Nephron progenitor cell (in vitro differentiated cells): ENCODE results near the gene ALDH8A1.

Experiments
- DNase-seq: peaks from one replicate; pipeline ENCODE4 v3.0.0; 2021
- H3K27ac Mint-ChIP-seq: 2 replicates; pipeline ENCODE4 v1.8.0; 2021; ENCODE audit warnings: mild to moderate bottlenecking, moderate library complexity, mixed read lengths
- H3K27me3 Mint-ChIP-seq: 2 replicates; pipeline ENCODE4 v1.8.0; 2021; ENCODE audit warnings: mild to moderate bottlenecking, low read depth, mixed read lengths; ENCODE audit not compliant: poor library complexity
- H3K36me3 Mint-ChIP-seq: 2 replicates; pipeline ENCODE4 v1.8.0; 2021; ENCODE audit warnings: low read depth, mixed read lengths
- H3K4me1 Mint-ChIP-seq: 2 replicates; pipeline ENCODE4 v1.8.0; 2021; ENCODE audit warnings: mixed read lengths
- H3K4me3 Mint-ChIP-seq: 2 replicates; pipeline ENCODE4 v1.8.0; 2021; ENCODE audit warnings: mild to moderate bottlenecking, moderate library complexity, mixed read lengths
- H3K9me3 Mint-ChIP-seq: 2 replicates; pipeline ENCODE4 v1.8.0; 2021; ENCODE audit warnings: mild to moderate bottlenecking, moderate library complexity, mixed read lengths
- CTCF ChIP-seq: fragments of 200-600 bp; sonication (generic); IDR thresholded peaks from 2 replicates; pipeline ENCODE4 v1.5.0; 2021; ENCODE audit warnings: antibody characterized with exemption

The ALDH8A1 gene, protein sequence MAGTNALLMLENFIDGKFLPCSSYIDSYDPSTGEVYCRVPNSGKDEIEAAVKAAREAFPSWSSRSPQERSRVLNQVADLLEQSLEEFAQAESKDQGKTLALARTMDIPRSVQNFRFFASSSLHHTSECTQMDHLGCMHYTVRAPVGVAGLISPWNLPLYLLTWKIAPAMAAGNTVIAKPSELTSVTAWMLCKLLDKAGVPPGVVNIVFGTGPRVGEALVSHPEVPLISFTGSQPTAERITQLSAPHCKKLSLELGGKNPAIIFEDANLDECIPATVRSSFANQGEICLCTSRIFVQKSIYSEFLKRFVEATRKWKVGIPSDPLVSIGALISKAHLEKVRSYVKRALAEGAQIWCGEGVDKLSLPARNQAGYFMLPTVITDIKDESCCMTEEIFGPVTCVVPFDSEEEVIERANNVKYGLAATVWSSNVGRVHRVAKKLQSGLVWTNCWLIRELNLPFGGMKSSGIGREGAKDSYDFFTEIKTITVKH

DNA sequence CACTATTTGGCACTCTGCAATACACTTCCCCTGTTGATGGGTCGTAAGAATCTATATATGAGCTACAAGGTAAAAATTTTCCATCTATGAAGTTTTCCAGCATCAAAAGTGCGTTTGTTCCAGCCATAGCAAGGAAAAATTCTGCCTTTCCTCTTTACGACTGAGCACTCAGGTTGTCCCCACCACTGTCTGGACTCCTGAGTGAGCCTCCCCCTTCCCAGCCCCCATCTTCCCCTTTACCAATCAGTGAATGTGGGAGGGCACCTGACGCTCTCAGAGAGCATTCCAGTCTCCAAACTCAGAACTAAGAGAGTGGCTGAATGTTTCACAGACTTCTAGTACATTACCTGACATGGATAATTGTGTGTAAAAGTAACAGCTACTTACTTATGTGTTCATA, at the start of gene ALDH8A1:
TSS of gene ALDH8A1 (minus strand) at position 175 of the 400 bp plus-strand sequence. CDS start at position 127, 48 bp downstream.
- no peak for DNase-seq
- Mint-ChIP-seq H3K4me3 (no peak within 1 kb of the TSS), H3K4me1 (no peaks in the 10 kb centered on the region), H3K27ac (no peak within 1 kb of the TSS), H3K27me3 (peaks cover 4% of the 10 kb centered on the region), H3K36me3 (no peaks in the 10 kb centered on the region), H3K9me3 (peaks cover 9% of the 10 kb centered on the region)
- TF ChIP-seq CTCF = no peak

DNA sequence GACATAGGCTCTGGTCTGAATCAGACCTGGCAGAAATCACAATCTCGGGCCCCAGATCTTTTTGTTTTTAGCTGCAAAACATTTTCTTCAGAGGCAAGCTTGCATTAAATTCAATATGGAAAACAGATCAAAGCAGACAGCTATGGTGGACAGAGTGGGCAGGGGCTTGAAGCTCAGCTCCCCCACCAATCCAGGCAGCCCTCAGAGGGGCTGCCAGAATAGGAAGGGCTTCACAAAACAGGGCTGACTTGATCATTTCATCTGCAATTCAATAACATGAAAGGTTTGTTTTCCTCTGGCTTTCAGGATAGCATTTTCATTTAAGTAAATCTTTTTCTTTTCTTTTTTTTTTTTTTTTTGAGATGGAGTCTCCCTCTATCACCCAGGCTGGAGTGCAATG, 49.2 kb upstream of the ALDH8A1 start:
- DNase-seq = no peak
- Mint-ChIP-seq H3K27ac (no peak overlapping the region), H3K36me3 (peaks cover 13% of the 10 kb centered on the region), H3K27me3 (no peaks in the 10 kb centered on the region), H3K9me3 (no peaks in the 10 kb centered on the region), H3K4me3 (no peak overlapping the region), H3K4me1 (no peaks in the 10 kb centered on the region)
- TF ChIP-seq CTCF = no peak

DNA sequence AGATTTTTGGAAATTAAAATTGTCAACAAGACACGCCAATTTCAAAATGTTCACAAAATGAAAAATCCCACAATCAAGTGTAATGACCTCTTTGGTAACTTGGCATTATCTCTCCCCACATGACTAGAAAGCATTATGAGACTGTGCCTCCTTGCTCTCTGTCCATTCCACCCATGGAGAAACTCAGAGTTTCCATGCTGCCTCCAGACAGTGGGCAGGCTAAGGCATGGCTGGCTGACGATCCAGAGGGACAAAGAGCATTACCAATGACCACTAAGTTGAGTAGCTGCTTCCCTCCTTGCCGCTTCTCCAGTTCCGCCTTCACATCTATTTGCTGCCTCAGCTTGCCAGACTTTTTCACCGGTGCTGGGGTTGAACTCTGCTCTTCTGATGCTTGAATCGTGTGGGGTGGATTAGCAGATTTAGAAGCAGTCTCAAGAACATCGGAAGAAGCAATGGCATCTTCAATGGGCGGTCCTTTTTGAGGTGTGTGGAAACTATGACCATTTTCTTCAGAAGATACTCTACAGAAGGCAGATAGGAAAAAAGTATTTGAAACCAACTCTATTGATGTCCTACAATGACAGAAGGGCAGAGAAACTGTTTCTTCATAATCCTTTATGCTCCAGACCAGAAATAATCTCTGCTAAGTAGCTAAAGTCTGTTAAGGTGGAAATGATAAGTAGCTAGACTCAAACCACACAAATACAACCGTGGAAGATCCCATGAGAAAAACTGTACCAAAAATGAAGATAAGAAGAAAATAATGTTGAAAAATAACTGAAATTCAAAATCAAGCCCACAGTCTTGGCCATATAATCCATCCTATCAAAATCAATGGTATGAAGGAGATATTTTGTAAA, 47.5 kb upstream of the ALDH8A1 start:
- Mint-ChIP-seq H3K27me3 (no peaks in the 10 kb centered on the region), H3K9me3 (no peaks in the 10 kb centered on the region), H3K36me3 (peaks cover 13% of the 10 kb centered on the region), H3K4me3 (no peak overlapping the region), H3K27ac (no peak overlapping the region), H3K4me1 (no peaks in the 10 kb centered on the region)
- DNase-seq = no peak
- TF ChIP-seq CTCF = no peak

- Mint-ChIP-seq H3K27me3 (no peaks in the 10 kb centered on the region), H3K4me1 (no peaks in the 10 kb centered on the region), H3K9me3 (no peaks in the 10 kb centered on the region), H3K36me3 (peaks cover 13% of the 10 kb centered on the region), H3K4me3 (no peak overlapping the region), H3K27ac (no peak overlapping the region)
- no peak for DNase-seq
- no peak for TF ChIP-seq CTCF
Measured at GRCh38 chr6:134995536-134995935, 45.6 kb upstream of the ALDH8A1 start.

DNA sequence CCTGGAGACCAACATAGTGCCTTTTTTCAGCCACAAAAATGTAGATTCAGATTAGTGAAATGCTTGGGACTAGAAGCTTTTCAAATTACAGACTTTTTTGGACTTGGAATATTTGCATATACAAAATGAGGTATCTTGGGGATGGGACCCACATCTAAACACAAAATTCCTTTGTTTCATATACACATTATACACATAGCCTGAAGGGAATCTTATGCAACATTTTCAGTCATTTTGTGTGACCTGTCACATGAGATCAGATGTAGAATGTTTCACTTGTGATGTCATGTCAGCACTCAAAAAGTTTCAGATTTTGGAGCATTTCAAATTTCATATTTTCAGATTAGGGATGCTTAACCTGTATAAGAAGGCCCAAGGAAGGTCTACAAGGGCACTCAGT, 44.5 kb upstream of the ALDH8A1 start:
- no peaks in the 10 kb centered on the region for H3K9me3 Mint-ChIP-seq
- H3K27me3 Mint-ChIP-seq = no peaks in the 10 kb centered on the region
- H3K36me3 Mint-ChIP-seq = peaks cover 13% of the 10 kb centered on the region
- no peak for TF ChIP-seq CTCF
- no peak overlapping the region for H3K4me3 Mint-ChIP-seq
- no peak overlapping the region for H3K27ac Mint-ChIP-seq
- no peaks in the 10 kb centered on the region for H3K4me1 Mint-ChIP-seq
- DNase-seq = no peak
